HG02938 (cell line): Measurements from ENCODE around the gene DLGAP1.

Source experiments
- ATAC-seq: cut with Tn5 transposase; IDR thresholded peaks from one replicate; pipeline ENCODE4 v1.9.1; 2021; ENCODE audit warnings: mild to moderate bottlenecking, moderate library complexity; ENCODE audit not compliant: unreplicated experiment

Gene DLGAP1

GRCh38 chr18:3529077-3529476 lies 926.0 kb downstream of the DLGAP1 start:
- ATAC-seq, result no peak

DNA sequence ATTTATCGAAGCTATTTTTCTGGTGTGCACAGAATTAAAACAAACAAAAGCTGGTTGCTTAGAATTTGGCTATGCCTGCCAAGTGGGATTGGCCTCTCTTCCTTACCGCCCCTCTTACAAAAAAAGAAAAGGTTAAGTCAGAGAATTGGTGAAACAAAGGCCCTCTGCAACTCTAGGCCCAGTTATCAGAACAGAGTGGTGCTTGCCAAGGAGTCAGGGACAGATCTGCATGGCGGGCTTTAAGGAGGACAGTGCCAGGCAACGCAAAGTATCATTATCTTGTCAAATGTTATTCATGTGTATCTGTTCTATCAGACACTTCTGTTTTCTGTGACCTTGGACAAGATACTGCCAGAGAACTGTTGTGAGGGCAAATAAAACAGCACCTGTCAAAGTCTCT lies 926.9 kb downstream of the DLGAP1 start:
- no peak for ATAC-seq

DNA sequence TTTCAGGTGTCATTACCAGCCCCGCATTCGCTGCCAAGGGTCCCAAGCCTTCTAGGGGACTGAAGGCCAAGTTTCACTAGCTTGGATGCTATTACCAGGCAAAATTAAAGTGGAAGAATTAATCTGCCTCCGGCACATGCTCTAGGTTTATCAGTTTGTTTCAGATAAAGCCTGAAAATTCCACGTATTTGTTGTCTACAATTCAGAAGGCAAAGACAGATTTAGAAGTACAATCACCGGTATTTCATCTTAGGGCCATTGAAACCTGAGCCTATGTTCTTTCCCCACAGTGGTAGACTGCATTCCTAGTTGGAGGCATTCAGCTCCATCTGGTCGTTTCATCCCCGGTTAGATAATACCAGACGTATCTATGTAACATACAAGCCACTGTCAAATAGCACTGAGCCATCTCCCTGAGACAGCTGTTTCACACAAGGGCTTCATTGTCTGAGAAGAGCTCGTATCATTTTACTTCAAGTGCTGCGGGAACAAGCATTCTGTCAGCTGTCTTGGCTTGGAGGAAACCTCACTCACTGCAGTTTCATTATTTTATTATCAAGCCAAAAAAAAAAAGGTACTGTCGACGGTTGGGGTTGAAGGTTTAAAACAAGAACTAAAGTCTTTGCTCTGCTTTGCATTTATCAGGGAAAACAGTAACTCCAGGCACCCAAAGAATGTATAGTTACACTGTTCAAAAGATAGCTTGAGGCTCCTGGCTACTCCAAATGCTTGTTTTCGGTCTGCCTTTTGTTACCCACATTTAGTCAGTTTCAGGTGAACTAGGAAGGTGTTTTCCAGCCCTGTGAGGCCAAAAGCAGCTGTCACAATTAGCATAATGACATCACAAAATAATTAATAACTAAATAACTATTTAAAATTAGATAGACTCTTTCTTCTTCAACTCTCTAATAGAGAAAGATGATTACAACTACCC lies 928.4 kb downstream of the DLGAP1 start:
- peak; percentile 74 for ATAC-seq

- ATAC-seq, result peak; percentile 57
Observed at GRCh38 chr18:3525870-3526420, 929.2 kb downstream of the DLGAP1 start.

DNA sequence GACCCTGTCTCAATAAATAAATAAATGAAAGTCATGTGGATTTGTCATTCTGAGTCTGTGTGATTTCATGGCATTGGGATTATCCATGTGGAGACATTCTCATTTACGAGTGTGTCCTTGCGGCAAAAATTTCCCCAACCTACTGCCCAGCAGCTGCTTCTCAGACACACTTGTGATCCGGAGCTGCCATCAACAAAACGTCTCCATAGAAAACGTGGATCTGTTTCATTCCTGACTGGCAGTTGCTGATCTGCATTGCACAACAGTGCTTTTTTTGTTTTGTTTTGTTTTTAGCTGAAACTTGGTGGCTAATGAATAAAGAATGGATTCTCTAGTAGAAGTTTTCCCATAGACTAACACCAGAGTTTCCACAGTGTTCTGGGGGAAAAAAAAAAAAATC lies 930.4 kb downstream of the DLGAP1 start:
- ATAC-seq, result no peak

- no peak for ATAC-seq
Observed at GRCh38 chr18:3520230-3521085, 934.6 kb downstream of the DLGAP1 start.

- no peak for ATAC-seq
Observed at GRCh38 chr18:3514312-3515216, 940.5 kb downstream of the DLGAP1 start.

- peak; percentile 88 for ATAC-seq
Observed at GRCh38 chr18:3513481-3513880, 941.6 kb downstream of the DLGAP1 start.

- no peak for ATAC-seq
Observed at GRCh38 chr18:3511980-3512379, 943.1 kb downstream of the DLGAP1 start.

GRCh38 chr18:3510896-3511295 lies 944.2 kb downstream of the DLGAP1 start:
- no peak for ATAC-seq

DNA sequence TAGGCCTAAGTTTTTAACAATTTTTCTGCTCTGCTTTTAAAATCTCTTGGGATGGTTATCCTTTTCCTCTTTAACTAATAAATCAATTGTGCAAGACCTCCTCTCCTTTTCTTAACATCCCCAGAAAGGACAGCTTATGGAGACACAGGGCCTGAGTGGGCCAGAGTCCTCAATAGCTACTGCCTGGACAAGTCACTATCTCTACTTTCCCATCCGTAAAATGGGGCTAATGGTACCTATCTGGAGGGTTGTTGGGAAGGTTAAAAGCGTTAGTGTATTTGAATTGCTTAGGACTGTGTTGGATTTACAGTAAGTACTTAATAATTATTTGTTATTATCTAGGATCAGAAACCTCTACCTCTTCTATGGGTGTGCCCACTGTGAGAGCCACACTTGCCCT lies 945.1 kb downstream of the DLGAP1 start:
- no peak for ATAC-seq

- ATAC-seq, result no peak
Observed at GRCh38 chr18:3508576-3509549, 946.2 kb downstream of the DLGAP1 start.

- no peak for ATAC-seq
Observed at GRCh38 chr18:3504637-3505036, 950.5 kb downstream of the DLGAP1 start.

DNA sequence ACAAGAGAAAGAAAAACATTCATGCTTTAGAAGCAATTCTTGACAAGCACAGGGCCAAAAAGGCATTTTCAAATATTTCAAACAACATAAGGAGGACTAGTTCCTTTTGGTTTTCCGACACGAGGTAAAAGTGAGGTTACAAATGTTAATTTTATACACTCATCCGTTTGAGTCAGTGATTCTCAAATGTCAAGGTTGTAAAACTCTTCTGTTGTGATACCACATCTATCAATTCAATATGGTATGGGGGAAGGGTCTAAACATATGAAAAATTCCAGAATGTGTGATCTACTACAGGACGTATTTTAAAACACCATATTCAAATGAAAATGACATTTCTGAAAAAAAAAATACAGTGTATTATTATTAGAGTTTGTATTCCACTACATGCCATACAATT lies 952.5 kb downstream of the DLGAP1 start:
- ATAC-seq, result no peak

- ATAC-seq, result no peak
Observed at GRCh38 chr18:3500016-3500415, 955.1 kb downstream of the DLGAP1 start.

- no peak for ATAC-seq
Observed at GRCh38 chr18:3499501-3499900, 955.6 kb downstream of the DLGAP1 start.

GRCh38 chr18:3498698-3499471 lies 956.2 kb downstream of the DLGAP1 start:
- ATAC-seq, result no peak

DNA sequence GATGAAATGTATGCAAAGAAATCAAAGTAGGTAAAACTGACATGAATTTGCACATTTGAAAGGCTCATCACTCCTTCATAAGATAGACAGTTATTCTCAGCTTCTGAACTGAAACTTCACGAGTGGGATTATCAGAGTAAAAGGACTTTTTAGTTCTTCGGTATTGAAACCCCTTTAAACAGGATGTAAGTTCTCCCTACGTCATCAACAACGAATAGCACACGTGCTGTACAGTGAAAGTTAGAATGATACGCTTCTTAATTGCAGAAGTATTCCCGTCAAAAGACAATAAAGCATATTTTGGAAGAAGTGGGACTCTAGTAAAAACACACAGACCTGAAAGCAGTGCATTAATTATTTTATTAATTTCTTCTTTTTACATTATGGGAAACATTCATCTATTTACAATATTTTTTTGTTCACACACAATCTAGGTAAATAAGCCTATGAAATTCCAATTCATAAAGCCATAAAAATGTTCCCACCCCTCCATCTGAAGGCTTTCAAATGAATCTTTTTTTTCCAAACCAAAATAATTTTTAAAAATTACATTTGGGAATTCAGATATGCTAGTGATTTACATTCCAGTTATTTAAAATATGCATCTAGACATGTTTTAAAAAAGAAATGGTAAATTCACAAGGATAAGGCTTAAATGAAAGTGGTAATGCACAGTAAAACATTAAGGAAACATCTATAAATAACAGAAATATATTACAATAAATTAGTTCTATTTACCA lies 959.2 kb downstream of the DLGAP1 start:
- ATAC-seq, result no peak
